ENCODE data around the gene CRMP1. TPM values are rescaled to one million over a fixed set of nuclear protein-coding genes. Genes with fewer than 3 reads are reported as not detected.

CRMP1 gene
- total RNA-seq, 4 donors from 2014 or later: 2.1 to 5.0 (median 4.7) TPM; not detected in 1

DNA sequence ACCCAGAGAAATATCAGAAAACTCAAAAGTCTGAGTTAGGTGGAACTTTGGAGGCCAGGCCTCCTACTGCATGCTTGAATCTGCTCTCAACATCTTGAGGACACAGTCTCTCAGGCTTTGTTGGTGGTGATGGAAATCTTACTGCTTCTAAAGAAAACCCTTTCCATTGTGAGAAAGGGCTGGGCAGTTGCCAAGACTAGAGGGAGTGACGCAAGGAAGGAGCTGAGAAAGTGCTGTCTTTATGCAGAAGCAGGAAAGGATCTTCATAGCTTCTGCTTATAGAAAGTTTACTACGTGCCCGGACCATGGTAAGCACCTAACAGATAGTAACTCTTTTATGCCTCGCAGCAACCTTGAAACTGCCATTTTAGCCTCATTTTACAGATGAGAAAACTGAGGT lies 2.4 kb upstream of the CRMP1 start:
- intact Hi-C loops (cut with DNase I): no loop called here
- DNase-seq: no peak
- no peak overlapping the region for H3K27ac ChIP-seq
- peaks cover under 1 to 27% (median 3%) of the 10 kb centered on the region in 3 donors for H3K4me1 ChIP-seq
- no peak overlapping the region for H3K4me3 ChIP-seq
- H3K9me3 ChIP-seq: no peaks in the 10 kb centered on the region
- H3K27me3 ChIP-seq: peaks cover 11 to 100% (median 19%) of the 10 kb centered on the region in 4 donors
- TF ChIP-seq POLR2A (IDR thresholded peaks at IDR 0.05): no peak
- TF ChIP-seq, protein P1, sequence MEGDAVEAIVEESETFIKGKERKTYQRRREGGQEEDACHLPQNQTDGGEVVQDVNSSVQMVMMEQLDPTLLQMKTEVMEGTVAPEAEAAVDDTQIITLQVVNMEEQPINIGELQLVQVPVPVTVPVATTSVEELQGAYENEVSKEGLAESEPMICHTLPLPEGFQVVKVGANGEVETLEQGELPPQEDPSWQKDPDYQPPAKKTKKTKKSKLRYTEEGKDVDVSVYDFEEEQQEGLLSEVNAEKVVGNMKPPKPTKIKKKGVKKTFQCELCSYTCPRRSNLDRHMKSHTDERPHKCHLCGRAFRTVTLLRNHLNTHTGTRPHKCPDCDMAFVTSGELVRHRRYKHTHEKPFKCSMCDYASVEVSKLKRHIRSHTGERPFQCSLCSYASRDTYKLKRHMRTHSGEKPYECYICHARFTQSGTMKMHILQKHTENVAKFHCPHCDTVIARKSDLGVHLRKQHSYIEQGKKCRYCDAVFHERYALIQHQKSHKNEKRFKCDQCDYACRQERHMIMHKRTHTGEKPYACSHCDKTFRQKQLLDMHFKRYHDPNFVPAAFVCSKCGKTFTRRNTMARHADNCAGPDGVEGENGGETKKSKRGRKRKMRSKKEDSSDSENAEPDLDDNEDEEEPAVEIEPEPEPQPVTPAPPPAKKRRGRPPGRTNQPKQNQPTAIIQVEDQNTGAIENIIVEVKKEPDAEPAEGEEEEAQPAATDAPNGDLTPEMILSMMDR (IDR thresholded peaks at IDR 0.05): no peak
- H3K36me3 ChIP-seq: no peaks in the 10 kb centered on the region
- WGBS, 2 donors: 33 to 47% methylated on average over 3 to 4 of the region's 4 CpGs

DNA sequence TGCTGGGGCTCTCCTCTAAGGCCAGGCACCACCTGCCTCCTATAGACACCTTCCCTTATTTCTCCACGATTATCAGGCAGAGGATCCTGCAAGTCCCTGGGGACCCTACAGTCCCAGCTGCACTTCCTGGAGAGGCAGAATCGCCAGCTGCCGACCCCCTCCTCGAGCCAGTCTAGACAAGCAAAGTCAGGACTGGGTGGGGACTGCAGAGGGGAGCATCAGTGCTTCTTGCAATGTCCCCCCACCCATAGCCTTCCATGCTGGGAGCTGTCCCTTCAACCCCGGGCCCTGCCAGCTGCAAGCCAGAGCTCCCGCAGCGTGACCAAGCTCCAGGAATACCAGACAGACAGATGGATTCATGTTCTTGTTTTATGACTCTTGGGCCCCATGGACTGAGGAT lies 1.4 kb upstream of the CRMP1 start:
- no peak for DNase-seq
- 14 to 23% methylated on average over 3 to 5 of the region's 7 CpGs for WGBS, 2 donors
- no peaks in the 10 kb centered on the region for H3K9me3 ChIP-seq

DNA sequence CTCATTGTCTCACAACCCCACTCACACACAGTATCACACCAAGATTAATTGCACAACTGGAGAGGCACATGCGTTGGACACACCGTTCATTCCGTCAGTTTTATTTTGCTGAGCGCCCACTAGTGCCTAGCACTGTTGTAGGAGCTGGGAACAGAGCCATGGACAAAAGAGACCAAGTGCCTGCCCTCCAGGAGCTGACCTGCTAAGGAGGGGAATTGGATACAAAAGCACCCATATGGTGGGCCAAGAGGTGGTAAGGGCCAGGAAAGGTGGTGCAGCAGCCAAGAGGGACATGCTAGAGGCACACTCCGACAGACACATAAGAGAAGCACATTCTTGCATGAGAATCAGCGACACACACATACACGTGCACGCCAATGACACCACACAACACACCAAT lies 705 bp upstream of the CRMP1 start:
- TF ChIP-seq POLR2A (IDR thresholded peaks at IDR 0.05): no peak
- TF ChIP-seq, protein P1 (IDR thresholded peaks at IDR 0.05): no peak
- no peaks in the 10 kb centered on the region for H3K36me3 ChIP-seq
- WGBS, 2 donors: 51 to 65% methylated on average over 7 to 8 of the region's 8 CpGs
- intact Hi-C loops (cut with DNase I): no loop called here
- no peak for DNase-seq
- peaks cover 15 to 100% (median 35%) of the 10 kb centered on the region in 4 donors for H3K27me3 ChIP-seq
- H3K9me3 ChIP-seq: no peaks in the 10 kb centered on the region
- peaks cover 3 to 40% (median 7%) of the 10 kb centered on the region in 3 donors for H3K4me1 ChIP-seq
- no peak overlapping the region for H3K27ac ChIP-seq
- no peak overlapping the region for H3K4me3 ChIP-seq

More for the DNA sequence above, 1.4 kb upstream of the CRMP1 start:
- Histone ChIP-seq H3K27me3 (peaks cover 15 to 100% (median 29%) of the 10 kb centered on the region in 4 donors), H3K4me1 (peaks cover 3 to 33% (median 3%) of the 10 kb centered on the region in 3 donors), H3K36me3 (no peaks in the 10 kb centered on the region), H3K27ac (no peak overlapping the region), H3K4me3 (no peak overlapping the region)
- TF ChIP-seq, protein P1 (IDR thresholded peaks at IDR 0.05): no peak
- TF ChIP-seq POLR2A (IDR thresholded peaks at IDR 0.05): no peak
- intact Hi-C loops (cut with DNase I): no loop called here

DNA sequence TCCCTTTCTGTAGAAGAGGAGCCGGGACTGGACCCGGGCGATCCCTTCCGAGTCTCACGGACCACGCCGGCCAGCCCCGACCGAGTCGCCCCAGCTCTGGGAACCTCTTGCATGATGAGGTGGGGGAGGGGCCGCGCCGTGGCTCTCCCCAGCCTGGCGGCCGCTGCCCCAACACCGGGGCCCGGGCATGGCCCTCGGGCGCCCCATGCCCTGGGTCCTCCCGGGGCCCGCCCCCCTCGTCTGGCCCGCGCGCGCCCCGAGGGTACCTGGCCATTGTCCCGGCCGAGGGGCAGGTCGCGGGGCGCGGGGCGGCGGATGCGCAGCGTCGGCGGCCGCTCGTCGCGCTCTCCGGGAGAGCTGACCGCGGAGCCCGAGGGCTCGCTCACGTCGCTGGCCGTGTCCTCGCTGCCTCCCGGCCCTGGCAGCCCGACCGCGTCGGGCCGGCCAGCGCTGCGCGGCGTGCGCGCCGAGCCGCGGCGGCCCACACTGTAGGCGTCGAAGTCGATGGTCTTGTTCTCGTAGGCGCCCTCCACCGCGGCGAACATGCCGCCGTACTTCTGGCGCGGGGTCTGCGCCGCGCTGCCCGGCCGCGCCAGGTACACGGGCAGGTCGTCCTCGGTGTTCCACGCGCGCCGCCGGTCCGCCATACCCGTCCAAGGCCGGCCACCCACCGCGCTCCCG lies 423 bp downstream of the CRMP1 start:
- H3K4me1 ChIP-seq: peaks cover 10 to 51% (median 14%) of the 10 kb centered on the region in 3 donors
- H3K36me3 ChIP-seq: no peaks in the 10 kb centered on the region
- peak overlapping the region in 2 of 4 donors; percentile 35 to 54 for H3K4me3 ChIP-seq
- intact Hi-C loops (cut with DNase I): no loop called here
- no peak overlapping the region for H3K27ac ChIP-seq
- H3K27me3 ChIP-seq: peaks cover 10 to 100% (median 38%) of the 10 kb centered on the region in 4 donors
- H3K9me3 ChIP-seq: no peaks in the 10 kb centered on the region
- TF ChIP-seq POLR2A (IDR thresholded peaks at IDR 0.05): no peak
- TF ChIP-seq, protein P1 (IDR thresholded peaks at IDR 0.05): no peak
- 0% methylated on average over 3 of the region's 100 CpGs; no CpG with 5 or more reads in 1 of the 2 donors for WGBS, 2 donors
- no peak for DNase-seq

DNA sequence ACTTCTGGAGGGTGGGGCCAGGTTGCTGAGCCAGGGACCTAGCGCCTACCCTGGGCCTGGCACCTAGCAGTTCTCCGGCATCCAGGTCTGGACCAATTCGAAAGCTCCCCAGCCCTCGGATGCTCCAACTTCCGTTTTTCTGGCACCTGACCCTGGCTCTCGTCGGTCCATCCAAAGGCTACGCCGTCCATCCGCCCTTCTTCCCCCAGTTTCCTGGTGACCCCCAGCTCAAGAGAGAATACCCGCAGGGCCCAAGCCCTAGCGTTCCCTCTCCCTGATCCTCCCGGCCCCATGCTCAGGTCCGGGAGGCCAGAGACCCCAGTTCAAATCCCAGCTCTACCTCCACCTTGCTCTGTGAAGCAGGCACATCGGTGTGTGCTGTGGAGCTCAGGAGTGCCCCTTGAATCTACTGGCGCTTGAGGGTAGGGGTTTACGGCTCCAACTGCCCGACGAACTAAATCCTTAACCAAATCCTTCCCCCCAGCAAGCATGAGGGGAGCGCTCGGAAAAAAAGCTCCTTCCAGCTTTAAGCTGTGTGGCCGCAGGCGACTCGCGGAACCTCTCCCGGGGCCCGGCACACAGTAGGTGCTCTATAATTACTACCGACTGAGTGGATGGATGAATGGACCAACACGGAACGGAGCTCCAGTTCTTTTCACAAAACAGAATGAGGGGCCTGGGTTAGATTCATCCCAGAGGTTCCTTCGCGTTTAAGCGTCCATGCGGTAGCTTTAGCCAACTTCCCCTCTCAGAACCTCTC lies 1.1 kb downstream of the CRMP1 start:
- H3K27me3 ChIP-seq: peaks cover 12 to 100% (median 39%) of the 10 kb centered on the region in 4 donors
- intact Hi-C loops (cut with DNase I): no loop called here
- no peaks in the 10 kb centered on the region for H3K9me3 ChIP-seq

More for the DNA sequence above, 1.1 kb downstream of the CRMP1 start:
- WGBS, 2 donors: 18 to 25% methylated on average over 19 to 29 of the region's 34 CpGs
- no peaks in the 10 kb centered on the region for H3K36me3 ChIP-seq
- H3K4me3 ChIP-seq: no peak overlapping the region
- H3K27ac ChIP-seq: no peak overlapping the region
- peaks cover 13 to 58% (median 21%) of the 10 kb centered on the region in 3 donors for H3K4me1 ChIP-seq
- TF ChIP-seq POLR2A (IDR thresholded peaks at IDR 0.05): no peak
- TF ChIP-seq, protein P1 (IDR thresholded peaks at IDR 0.05): no peak
- no peak for DNase-seq
